GM18858 (cell line): ENCODE results near the gene PAX5.

ENCODE experiments used
- ATAC-seq: cut with Tn5 transposase; IDR thresholded peaks from one replicate; pipeline ENCODE4 v1.9.1; 2021; ENCODE audit not compliant: unreplicated experiment

The PAX5 gene

DNA sequence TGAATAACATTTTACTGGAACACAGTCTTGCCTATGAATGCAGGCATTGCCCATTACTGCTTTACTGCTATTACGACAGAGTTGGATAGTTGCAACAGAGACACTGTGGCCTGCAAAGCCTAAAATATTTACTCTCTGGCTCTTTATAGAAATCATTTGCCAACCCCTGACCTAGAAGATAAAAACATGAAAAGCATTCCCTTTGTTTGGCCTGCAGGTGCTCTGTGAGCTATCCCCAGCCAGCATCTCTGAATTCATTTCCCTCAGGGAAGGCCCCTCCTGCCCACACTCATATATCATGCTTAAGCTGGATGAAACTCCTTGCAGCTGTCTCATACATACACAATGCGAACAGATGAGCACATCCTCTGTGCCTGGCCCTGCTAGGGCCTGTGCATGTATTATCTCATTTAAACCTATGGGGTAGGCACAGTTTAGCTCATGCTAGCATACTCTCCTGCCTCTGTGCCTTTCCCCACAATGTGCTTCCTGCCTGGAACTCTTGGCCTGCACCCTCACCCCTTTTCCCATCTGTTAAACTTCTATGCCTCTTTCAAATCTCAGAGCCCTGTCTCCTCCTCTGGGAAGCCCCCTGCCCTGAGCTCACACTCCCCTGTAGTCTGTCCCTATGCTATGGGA, 193.1 kb downstream of the PAX5 start:
- ATAC-seq, result no peak

DNA sequence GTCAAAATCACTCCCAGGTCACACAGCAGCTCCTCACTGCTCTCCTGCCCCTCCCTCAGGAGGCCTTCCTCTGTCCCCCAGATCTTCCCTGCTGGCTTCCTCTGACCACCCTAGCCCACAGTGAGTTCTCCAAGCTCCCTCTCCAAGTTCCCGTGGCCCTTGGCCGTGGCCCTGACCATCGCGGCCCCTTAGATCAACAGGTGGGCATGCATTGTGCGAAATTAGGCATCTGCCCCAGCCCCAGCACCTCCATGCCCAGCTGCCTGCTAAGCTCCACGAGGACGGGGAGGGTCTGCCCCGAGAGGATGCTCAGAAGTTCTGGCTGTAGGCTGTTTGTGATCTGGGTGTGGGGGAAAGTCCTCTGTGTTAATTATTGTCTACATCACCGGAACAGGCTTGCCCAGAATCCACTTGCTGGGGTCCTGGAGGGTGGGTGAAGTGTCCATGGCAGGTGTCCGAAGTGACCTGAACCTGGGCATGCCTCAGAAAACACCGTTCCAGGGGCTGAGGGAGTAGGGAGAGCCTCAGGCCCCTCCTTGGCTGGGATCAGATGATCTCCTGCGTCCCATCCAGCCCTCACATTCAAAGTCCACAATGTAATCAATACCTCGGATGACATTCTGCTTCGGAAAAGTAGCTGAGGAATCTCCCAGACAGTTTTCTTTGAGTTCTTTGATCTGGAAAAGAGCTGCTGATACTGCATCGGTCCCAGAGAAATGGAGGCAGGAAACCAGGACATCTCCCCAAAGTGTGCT, 194.8 kb downstream of the PAX5 start:
- no peak for ATAC-seq

DNA sequence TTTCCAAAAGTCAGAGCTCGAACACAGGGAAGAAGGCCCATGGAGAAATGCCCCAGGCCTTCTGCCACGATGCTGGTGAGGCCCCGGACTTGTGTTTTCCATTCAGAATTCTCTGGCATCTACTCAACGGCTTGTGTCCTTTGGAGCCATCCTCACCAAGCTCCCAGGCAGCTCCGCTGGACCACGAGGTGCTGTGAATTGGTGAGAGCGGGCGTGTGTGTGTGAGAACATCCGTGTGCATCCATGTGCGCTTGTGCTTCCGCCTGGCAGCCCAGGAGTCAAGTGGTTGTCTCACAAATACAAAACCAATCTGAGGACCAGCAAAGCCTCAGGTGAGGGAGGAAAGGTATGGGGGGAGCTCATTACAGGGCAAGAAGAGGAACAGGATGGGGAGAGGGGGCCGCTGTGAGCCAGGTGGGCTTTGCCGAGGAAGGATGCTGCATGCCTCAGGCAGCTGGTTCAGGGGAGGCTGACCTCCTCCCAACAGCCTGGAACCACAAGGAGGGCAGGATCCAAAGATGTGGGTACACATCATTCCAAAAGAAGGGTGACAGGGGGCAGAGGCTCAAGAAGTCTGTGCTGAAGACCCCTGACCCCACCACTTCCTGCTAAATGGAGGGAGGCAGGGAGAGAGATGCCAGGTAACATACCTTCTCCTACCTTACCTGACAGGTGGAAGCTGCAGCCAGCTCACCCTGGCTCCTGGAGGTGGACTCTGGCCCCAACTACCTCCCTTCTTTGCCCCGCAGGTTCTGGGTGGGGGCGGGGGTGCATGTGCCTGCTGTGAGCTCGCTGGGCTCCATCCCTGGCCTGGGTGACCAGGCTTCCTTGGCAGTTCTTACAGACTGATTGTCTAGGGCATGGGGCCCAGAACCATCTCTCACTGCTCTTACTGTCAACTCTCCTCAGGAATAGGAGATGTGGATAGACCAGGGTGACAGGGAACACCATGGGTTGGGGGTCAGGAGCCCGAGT, 196.3 kb downstream of the PAX5 start:
- no peak for ATAC-seq

DNA sequence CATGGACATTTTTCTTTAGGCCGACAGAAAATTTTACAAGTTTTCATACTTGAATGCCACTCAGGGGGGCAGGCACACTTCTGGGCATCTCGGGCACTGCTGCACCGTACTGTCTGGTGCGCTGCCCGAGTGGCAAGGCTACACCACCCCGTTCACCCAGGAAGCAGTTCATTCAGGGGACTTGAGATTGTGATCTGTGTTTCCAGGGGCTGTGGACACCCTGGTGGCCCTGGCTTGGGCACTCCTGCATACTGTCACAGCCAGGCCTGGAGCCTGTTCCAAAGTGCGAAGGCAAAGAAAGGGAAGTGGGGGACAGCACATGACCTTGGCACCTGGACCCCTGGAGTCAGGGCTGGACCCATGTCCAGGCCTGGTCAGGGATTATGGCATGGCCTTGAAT, 197.6 kb downstream of the PAX5 start:
- ATAC-seq, result no peak

DNA sequence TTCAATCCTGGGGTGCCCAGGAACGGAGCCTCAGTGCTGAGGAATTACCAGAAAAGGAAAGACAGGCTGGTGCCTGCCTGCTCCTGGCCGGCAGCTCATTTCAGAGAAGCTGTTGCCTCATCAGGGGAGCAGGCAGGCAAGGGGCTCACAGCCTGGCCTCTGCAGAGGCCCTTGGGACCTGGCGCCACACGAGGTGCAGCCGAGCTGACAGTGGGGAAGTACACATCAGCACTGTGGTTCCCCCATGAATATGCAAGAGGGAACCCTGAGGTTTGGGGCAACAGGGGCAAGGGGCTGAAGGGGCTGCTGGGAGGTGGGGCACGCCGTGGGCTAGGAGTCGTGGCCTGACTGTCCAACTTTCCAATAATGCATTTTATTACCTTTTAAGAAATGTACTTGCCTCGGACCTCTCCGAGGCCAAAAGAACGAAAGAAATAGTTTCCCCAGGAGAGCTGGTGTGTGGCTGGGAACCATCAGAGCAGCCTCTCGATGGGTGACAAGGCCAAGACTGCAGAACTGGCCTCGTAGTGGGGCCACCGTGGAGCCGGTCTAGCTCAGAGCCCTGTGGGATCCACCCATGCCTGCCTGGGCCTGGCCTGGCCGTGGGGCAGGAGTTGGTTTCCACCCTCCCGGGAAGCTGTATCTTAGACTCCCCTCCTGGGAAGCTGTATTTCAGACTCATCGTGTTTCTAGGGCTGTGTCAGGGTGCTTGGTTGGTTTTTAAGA, 198.6 kb downstream of the PAX5 start:
- no peak for ATAC-seq

DNA sequence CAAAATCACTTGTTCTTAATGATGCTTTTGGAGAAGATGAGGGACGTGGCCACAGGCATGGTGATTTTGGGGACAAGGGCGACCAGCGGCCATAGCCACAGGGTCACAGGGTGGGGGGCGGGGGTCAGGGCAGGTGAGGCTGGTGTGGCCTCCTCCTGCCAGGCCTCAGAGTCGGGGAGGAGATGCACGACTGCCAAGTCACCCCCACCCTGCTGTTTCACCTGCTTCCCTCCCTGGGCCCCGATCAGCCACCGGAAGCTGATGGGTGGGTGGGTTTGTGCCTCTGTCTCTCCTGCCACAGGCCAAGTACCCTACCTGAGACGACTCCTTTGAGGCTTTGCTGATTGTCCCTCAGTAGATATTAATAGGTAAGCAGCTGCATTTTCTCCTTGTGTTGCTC, 199.3 kb downstream of the PAX5 start:
- no peak for ATAC-seq

DNA sequence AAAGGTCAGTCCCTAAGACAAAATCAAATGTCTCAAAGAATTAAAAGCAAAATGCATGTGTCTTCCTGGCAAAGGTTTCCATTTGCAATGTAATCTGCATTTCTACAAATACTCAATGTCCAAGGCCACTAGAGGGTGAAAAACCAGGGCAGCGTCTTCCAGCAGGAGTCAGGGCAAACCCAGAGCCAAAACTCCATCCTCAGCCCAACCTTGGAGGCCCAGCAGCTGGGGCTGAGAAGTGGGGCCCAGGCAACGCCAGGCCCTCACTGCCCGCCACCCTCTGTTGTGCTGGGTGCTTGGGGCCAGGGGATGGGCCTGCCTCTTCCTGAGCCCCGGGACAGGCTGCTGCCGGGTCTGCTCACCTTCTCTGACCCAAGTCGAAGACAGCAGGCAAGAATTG, 200.1 kb downstream of the PAX5 start:
- ATAC-seq, result no peak

DNA sequence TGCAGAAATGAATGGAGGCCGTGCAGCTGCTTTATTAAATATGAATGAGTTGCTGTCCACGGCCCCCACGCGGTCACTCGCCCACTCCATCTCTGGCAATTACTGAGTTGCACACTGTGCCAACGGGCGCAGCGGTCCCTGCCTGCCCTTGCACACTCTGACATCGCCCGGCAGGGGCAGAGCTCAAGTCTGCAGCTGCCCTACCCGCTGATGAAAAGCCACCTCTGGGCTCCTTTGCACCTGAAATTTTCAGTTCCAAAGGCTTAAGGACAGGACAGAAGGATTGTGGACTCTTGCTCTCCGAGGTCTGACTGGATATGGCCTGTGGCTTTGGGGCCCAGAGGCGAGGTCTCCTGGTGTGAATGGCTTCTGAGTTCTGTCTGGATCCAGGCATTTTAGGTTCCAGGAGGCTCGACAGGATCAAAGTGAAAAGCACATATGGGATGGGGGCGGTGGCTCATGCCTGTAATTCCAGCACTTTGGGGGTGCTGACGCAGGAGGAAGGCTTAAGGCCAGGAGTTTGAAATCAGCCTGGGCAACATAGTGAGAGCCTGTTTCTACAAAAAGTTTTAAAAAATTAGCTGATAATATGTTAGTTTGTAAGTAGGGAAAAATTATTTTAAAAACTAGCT, 201.8 kb downstream of the PAX5 start:
- ATAC-seq, result no peak

DNA sequence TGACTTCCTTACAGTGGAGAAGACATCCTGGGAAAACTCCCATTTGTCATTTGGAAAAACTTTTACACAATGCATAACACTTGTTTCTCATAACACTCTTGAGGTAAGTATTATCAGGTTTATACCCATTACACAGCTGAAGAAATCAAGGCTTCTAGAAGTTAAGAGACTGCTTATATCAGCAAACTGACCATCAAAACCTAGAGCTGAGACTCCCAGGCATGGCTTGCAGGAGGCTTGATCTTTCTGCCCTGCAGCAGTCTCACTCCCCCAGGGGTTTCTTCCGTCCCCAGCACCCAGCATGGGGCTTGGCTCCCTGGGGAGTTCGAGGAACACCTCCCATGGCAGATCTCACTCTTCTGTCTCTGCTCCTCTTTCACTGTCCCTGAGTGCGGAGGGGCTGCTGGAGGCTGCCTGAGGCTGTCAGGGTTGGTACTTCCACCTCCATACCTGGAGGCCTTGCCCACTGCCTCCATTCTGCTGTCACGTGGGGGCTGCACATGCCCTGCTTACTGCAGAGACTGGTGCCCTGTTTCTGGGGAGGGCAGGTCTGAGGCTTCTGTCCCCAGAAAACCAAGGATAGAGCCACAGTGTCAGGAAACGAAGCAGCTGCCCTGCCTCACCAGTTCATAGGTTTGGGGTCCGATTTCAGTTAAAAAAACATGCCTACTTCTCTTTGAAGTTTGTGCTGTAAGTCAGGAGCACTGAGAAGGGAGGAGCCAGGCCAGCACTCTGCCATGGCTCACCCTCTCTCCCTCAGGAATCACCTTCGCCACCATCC, 202.5 kb downstream of the PAX5 start:
- ATAC-seq, result no peak

DNA sequence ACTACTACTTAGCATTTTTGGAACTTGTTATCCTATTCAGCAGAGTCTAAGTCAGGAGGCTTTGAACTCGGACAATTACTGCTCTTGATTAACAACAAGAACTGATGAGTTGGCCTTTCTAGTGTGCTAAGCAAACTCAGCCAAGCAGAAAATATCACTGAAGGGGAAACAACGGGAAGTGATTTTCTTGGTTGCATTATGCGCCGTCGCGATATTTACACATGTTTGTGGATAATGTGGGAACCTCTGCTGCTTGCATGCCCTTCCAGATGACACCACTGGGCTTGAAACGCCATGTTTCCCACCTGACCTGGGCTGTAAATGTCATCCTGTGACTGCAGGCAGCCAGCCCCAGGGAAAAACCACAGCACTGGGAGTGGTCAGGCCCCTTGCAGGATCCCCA, 205.5 kb downstream of the PAX5 start:
- ATAC-seq, result no peak

DNA sequence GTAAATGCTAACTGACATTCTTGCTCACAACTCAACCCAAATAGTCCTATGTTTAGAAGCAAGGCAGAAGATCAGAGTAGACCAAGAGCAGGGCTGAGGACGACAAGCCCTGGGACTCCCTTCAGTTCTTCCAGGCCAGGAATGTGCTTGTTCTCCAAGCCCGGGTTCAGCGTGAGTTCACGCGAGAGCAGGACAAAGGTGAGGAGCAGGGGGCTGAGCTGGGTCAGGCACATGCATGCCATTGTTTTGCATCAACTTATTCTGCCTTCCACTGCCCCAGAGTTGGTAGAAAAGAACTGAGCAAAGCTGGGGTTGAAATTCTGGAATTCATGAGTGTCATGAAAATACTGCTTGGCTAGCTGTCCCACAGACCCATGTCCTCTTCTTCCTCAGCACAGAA, 206.5 kb downstream of the PAX5 start:
- ATAC-seq, result no peak

DNA sequence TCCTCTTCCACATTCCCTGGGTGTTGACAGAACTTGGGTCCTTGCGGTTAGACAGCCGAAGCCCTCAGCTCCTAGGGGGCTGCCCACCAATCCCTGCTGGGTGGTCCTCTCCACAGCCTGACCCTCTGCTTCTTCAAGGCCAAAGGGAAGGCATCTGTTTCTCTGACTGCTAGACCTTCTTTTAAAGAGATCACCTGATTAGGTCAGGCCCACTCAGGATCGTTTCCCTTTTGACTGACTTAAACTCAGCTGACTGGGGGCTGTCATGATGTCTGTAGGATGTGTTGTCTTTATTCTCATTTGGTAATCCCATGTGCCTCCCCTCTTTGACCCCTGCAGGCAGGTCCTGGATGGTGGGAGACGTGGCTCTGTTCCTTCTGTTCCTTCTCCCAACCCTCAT, 207.5 kb downstream of the PAX5 start:
- ATAC-seq, result no peak

DNA sequence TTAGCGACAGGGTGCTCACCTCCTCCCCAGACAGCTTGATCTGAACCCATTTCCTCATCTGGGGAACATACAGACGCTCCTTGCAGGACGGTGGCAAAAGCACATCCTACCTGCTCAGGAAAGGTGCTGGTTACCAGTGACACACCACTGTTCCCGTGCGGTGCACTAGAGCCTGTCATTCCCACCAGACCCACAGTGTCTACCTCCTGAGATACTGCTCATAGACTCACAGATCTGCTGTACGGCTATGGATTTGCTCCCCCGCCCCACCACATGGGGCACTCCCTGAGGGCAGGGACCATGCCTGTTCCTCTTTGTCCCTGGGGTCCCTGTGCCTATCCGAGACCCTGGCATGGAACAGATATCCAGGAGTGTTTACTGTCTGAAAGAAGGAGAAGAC, 208.9 kb downstream of the PAX5 start:
- no peak for ATAC-seq

DNA sequence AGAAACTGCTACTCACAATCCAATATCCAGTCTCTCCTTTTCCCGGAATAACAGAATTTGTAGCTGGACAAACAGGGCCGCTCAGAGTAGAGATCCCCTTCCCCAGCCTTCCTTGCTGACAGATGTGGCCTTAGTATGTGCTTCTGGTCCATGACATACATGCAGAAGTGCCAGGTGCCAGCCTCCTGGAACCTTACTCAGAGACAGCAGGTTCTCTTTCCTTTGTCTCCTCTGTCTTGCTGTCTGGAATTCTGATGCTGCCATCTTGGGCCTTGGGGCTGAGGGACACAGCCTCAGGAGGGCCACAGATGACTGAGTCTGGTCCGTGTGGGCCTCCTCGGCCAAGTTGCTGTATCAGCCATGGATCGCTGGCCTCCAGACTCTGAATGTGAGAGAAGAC, 210.1 kb downstream of the PAX5 start:
- no peak for ATAC-seq

DNA sequence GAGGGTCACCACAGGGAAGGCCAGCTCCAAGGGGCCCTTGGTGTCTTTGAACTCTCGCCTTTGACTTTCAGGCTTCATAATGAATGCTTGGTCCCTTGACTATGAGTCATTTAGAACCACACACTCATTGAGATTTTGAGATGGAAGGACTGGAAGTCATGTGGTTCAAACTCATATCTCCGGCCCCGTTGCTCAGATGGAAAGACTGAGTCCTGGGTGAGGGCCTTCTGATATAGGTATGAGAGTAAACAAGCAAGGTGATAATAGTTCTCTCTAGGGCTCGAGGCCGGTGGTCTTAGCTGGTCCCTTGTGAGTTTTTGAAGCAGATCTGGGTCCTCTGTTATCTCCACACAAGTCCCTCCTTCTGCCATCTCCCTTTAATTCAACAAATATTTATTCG, 210.6 kb downstream of the PAX5 start:
- ATAC-seq, result no peak

DNA sequence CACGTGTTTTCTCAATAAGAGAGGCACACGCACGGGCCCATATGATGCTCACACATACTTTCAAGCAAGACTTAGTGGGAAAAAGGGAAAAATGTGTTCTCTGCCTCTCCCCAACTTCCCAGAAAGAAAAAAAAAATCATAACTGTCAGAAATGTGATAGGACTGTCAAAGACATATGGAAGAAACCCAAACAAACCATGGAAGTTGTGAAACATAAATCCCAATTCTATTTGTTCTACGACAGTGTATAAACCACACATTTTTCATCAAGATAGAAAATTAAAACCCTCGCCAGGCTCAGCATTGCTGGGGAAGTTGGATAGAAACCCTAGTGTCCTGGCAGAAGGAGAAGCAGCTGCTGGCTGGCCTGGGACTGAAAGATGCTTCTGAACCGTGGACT, 211.9 kb downstream of the PAX5 start:
- no peak for ATAC-seq

DNA sequence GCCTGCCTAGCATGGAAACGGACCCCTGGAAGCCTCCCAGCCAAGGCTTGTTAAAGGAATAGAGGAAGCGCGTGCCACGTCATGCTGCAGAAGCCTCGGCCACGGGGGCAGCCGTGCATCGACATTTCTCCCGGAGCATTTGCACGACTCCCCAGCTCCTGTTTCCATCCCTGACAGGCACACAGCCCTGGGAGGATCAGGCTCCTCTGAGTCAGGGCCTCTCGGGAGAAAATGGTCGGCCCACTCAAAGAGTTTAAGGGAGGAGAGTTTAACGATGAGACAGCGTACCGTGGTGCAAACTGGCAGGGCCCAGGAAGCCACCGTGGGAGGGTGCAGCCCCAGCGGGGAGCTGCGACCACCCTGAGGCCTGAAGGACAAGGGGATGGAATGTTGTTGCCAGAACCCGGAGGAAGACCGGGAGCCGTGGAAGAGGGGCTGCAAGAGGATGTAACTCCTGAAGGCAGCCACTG, 213.6 kb downstream of the PAX5 start:
- ATAC-seq, result no peak

DNA sequence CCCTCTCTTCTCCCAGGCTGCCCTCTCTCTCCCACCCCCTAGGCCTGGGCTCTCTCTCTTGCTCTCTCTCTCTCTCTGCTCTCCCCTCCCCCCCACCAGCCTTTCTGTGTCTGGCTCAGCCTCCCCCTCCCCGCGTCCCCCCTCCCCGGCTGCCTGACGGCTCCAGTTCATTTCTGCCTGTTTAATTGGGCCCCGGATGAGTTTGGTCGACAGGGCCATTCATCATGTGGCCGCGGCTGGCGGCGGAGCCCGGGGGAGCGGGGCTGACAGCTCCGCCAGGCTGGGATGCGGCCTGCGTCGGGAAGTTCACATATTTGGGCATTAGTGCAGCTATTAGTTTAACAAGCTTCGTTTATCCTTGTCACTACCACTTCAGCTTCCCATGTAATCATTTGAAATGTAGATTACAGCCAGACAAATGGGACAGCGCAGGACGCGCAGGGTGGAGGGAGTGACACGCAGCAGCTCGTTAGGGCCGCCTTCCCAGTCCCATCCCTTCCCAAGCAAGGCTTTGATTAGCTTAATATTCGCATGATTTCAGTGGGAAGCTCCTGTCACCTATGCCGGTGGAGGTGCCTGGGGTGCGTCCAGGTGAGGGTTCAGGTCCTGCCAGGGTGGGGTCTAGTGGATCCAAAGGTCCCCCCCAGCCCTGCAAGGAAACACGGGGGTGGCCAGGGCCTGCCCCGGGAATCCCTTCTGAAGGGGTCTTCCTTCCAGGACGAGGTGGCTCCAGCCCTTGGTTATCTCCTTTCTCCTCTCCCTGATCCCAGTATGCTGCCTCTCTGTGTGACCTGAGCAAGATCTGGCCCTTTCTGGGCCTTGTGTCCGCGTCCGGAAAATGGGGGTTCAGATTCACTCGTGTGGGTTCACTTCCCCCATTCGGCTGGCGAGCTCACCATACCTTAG, 214.8 kb downstream of the PAX5 start:
- no peak for ATAC-seq
